Sigmoid colon (tissue), 4 donors: ENCODE results near the gene TFCP2L1.

Experiments
- CTCF ChIP-seq, 4 experiments: fragments of 450-650 bp in 3 of 4; fragments of 200-600 bp in 1 of 4; IDR thresholded peaks; one replicate each; pipeline ENCODE4 v1.5.1; 2016 to 2019; ENCODE audit warnings: antibody characterized with exemption in 4 of 4, mild to moderate bottlenecking in 3 of 4, moderate library complexity in 2 of 4
- POLR2A ChIP-seq, 2 donors: fragments of 450-650 bp; IDR thresholded peaks; one replicate each; pipeline ENCODE4 v1.6.1; 2016; ENCODE audit warnings: antibody characterized with exemption in 2 of 2, mild to moderate bottlenecking in 2 of 2, moderate library complexity in 2 of 2
- POLR2AphosphoS5 ChIP-seq, 4 donors: sonication (generic); formaldehyde crosslinking; IDR thresholded peaks; one replicate each; pipeline ENCODE4 v1.6.1; 2017; ENCODE audit warnings: antibody characterized with exemption in 4 of 4

- no peak for TF ChIP-seq CTCF (IDR thresholded peaks at IDR 0.05)
- TF ChIP-seq POLR2A (IDR thresholded peaks at IDR 0.05), result no peak
- TF ChIP-seq POLR2AphosphoS5 (IDR thresholded peaks at IDR 0.05), result no peak
Observed at GRCh38 chr2:121294881-121295840, 10.2 kb upstream of the TFCP2L1 start.
